ENCODE measurements around the gene STOML2.
"Not testable (repeated sequence)": the region's sequence is repeated elsewhere in the genome, so short reads cannot be mapped to it uniquely, and the experiment has no call there.

The STOML2 gene

GRCh38 chr9:35102769-35103659 lies at the start of gene STOML2:
TSS of gene STOML2 (minus strand) at chr9:35103131. CDS start at chr9:35103094, 37 bp downstream.
- peak; percentile 55 to 97 (median 92) for DNase-seq

GRCh38 chr9:35147941-35148563 lies 45.1 kb upstream of the STOML2 start:
- DNase-seq = not testable (repeated sequence)

- no peak for DNase-seq
Measured at GRCh38 chr9:35142037-35142436, 39.1 kb upstream of the STOML2 start.

GRCh38 chr9:35140093-35140492 lies 37.2 kb upstream of the STOML2 start:
- DNase-seq = no peak

- no peak for DNase-seq
Measured at GRCh38 chr9:35136866-35137265, 33.9 kb upstream of the STOML2 start.

GRCh38 chr9:35135988-35136387 lies 33.1 kb upstream of the STOML2 start:
- no peak for DNase-seq

- no peak for DNase-seq
Measured at GRCh38 chr9:35134920-35135319, 32.0 kb upstream of the STOML2 start.

- DNase-seq = peak in 54 of 56 donors; percentile 23 to 93 (median 78)
Measured at GRCh38 chr9:35116898-35117551, 14.1 kb upstream of the STOML2 start.

- DNase-seq = peak in 7 of 56 donors; percentile 49 to 71 (median 65)
Measured at GRCh38 chr9:35116539-35116897, 13.6 kb upstream of the STOML2 start.

- DNase-seq = peak in 54 of 56 donors; percentile 51 to 97 (median 85)
Measured at GRCh38 chr9:35115680-35116538, 13.0 kb upstream of the STOML2 start, which contains the start of gene ATOSB. TSS of gene ATOSB (minus strand) at chr9:35115862. CDS start at chr9:35108274, 7,588 bp downstream.

GRCh38 chr9:35114840-35115628 lies 12.1 kb upstream of the STOML2 start:
- DNase-seq = peak in 23 of 56 donors; percentile 5 to 50 (median 26)

GRCh38 chr9:35114113-35114839 lies 11.3 kb upstream of the STOML2 start:
- DNase-seq = peak in 47 of 56 donors; percentile 10 to 85 (median 62)

GRCh38 chr9:35112257-35113020 lies 9.5 kb upstream of the STOML2 start:
- DNase-seq = peak in 5 of 56 donors; percentile 15 to 36 (median 17)

- peak; percentile 66 to 99 (median 97) for DNase-seq
Measured at GRCh38 chr9:35111001-35111933, 8.3 kb upstream of the STOML2 start.

- peak in 46 of 56 donors; percentile 19 to 83 (median 60) for DNase-seq
Measured at GRCh38 chr9:35110327-35110761, 7.4 kb upstream of the STOML2 start.

GRCh38 chr9:35108946-35109575 lies 6.1 kb upstream of the STOML2 start:
- DNase-seq = no peak

- no peak for DNase-seq
Measured at GRCh38 chr9:35108461-35108860, 5.5 kb upstream of the STOML2 start.

All from amygdala (tissue), 56 donors.